ENCODE data around the gene FOXP4. TPM values are rescaled to one million over a fixed set of nuclear protein-coding genes. Genes with fewer than 3 reads are reported as not detected.

FOXP4 gene
- total and polyA plus RNA-seq, 9 donors: 2.3 to 37.4 (median 15.5) TPM

- peaks cover 2% of the 10 kb centered on the region for H3K4me1 ChIP-seq (ENCODE audit: insufficient read depth)
These were observed 2.1 kb downstream of the FOXP4 start for GRCh38 chr6:41548098-41548840.

GRCh38 chr6:41548841-41549642, 2.9 kb downstream of the FOXP4 start:
- WGBS, 3 donors: 92 to 96% (median 93%) methylated on average over 11 of the region's 11 CpGs
- Histone ChIP-seq H3K36me3 (no peaks in the 10 kb centered on the region), H3K9me3 (no peaks in the 10 kb centered on the region), H3K4me1 (ENCODE audit: insufficient read depth) (peaks cover 2% of the 10 kb centered on the region), H3K4me3 (no peak overlapping the region), H3K27ac (no peak overlapping the region), H3K27me3 (no peaks in the 10 kb centered on the region)
- no peak for DNase-seq
- no peak for TF ChIP-seq POLR2A (IDR thresholded peaks at IDR 0.05)
- no peak for TF ChIP-seq CTCF (IDR thresholded peaks at IDR 0.05)
- TF ChIP-seq EP300 (IDR thresholded peaks at IDR 0.05): no peak
- intact Hi-C loops (cut with DNase I): no loop called here

More at GRCh38 chr6:41548098-41548840, 2.1 kb downstream of the FOXP4 start:
- TF ChIP-seq EP300 (IDR thresholded peaks at IDR 0.05) (no peak), CTCF (IDR thresholded peaks at IDR 0.05) (no peak), POLR2A (IDR thresholded peaks at IDR 0.05) (no peak)
- Histone ChIP-seq H3K36me3 (no peaks in the 10 kb centered on the region), H3K9me3 (no peaks in the 10 kb centered on the region), H3K4me3 (peak overlapping the region; percentile 95), H3K27ac (no peak overlapping the region), H3K27me3 (no peaks in the 10 kb centered on the region)
- no peak for DNase-seq
- 62 to 70% (median 64%) methylated on average over 49 to 50 of the region's 50 CpGs for WGBS, 3 donors
- intact Hi-C loops (cut with DNase I): no loop called here

- intact Hi-C loops (cut with DNase I): no loop called here
- Histone ChIP-seq H3K9me3 (no peaks in the 10 kb centered on the region), H3K27ac (no peak overlapping the region), H3K36me3 (no peaks in the 10 kb centered on the region), H3K4me3 (no peak overlapping the region), H3K27me3 (no peaks in the 10 kb centered on the region), H3K4me1 (ENCODE audit: insufficient read depth) (peaks cover 2% of the 10 kb centered on the region)
- TF ChIP-seq POLR2A (IDR thresholded peaks at IDR 0.05) (no peak), CTCF (IDR thresholded peaks at IDR 0.05) (no peak), EP300 (IDR thresholded peaks at IDR 0.05) (no peak)
- 96 to 97% (median 97%) methylated on average over 2 of the region's 2 CpGs for WGBS, 3 donors
- DNase-seq: no peak
These were observed 3.5 kb downstream of the FOXP4 start for GRCh38 chr6:41549673-41550072.

- Histone ChIP-seq H3K36me3 (no peaks in the 10 kb centered on the region), H3K4me3 (no peak overlapping the region), H3K27me3 (no peaks in the 10 kb centered on the region), H3K9me3 (no peaks in the 10 kb centered on the region), H3K4me1 (ENCODE audit: insufficient read depth) (peaks cover 2% of the 10 kb centered on the region), H3K27ac (no peak overlapping the region)
- 90 to 96% (median 95%) methylated on average over 12 of the region's 12 CpGs for WGBS, 3 donors
- TF ChIP-seq EP300 (IDR thresholded peaks at IDR 0.05): no peak
- TF ChIP-seq POLR2A (IDR thresholded peaks at IDR 0.05): no peak
- no peak for TF ChIP-seq CTCF (IDR thresholded peaks at IDR 0.05)
- intact Hi-C loops (cut with DNase I): no loop called here
- DNase-seq: no peak
These were observed 5.0 kb downstream of the FOXP4 start for GRCh38 chr6:41551086-41551700.
